Amniotic stem cell (primary cell): ENCODE data around the gene LRIG1.

Experiments
- DNase-seq: peaks from one replicate; lab custom pipeline; 2025; lab: John Stamatoyannopoulos, UW

LRIG1 gene

GRCh38 chr3:66386011-66386924, 114.6 kb downstream of the LRIG1 start:
- DNase-seq = no peak

- no peak for DNase-seq
Observed at GRCh38 chr3:66385066-66385465, 115.8 kb downstream of the LRIG1 start.

GRCh38 chr3:66383998-66384745, 116.7 kb downstream of the LRIG1 start:
- no peak for DNase-seq

DNA sequence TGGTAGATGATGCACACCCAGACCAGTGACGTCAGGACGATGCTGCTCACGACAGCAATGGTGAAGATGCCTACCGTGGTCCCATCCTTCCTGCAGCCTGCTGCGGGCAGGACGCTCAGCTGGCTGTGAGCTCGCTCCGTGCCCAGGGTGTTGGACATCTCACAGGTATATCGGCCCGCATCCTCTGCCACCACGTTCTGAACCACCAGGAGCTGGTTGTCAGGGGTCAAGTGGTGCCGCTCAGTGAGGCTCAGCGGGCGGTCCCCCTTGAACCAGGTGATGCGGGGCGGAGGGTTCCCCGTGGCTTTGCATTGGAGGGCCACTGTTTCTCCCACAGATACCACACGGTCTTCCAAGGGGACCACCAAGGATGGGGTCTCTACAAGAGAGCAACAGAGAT, 117.8 kb downstream of the LRIG1 start:
- DNase-seq = no peak

DNA sequence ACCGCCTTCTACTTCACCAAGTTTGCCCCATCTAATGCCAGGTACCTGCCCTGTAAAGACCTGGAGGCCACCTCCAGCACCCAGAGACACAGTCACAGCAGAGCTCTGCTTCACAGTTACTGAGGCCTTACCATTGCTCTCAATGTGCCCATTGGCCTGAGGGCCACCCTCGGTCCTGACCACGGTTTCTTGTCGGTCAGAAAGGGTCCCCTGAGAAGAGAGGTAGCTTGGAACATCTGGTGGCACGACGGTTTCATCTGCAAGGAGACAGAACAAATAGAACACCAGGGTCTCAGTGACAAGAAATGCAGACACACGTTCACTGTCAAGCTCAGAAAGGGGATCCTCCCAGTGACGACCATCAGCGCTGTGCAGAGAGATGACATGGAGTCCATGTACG, 118.7 kb downstream of the LRIG1 start:
- DNase-seq = no peak

DNA sequence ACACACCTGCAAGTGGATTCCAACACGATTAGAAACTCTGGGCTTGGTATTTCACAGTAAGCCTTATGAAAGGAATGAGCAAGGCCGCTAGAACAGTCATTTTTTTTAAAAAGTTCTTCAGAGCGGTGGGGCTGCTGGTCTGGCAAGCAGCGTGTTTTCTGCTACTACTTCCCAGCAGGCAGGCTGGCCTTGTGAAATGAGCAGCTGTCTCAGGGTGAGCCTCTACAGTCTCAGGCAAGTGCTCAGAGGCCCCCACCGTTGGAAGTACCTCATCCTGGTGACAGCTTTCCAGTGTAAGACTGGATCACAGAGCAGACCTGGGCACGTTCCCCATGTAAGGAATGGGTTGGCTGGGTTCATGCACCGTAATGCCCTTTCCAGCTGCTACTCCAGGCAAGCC, 119.2 kb downstream of the LRIG1 start:
- no peak for DNase-seq

- DNase-seq = no peak
Observed at GRCh38 chr3:66380200-66380932, 120.5 kb downstream of the LRIG1 start.

- no peak for DNase-seq
Observed at GRCh38 chr3:66379565-66379964, 121.3 kb downstream of the LRIG1 start.

DNA sequence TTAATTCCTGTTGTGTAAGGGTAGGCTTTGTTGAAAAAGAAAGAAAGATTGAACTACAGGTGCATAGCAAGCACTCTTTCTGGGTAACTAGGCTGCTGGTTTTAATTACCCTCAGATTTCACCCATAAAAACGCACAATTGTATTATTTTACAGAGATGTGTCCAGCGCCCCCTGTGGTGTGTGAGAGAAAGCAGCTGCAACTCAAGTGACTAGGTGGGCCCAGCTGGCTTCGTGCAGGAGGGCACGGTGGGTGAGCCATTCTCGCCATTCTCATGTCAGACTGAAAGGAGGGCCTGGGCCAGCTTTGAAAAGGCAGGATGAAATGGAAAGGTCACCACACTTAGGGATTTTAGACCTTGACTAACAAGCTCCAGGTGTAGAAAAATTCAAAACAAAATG, 122.6 kb downstream of the LRIG1 start:
- no peak for DNase-seq

- DNase-seq = no peak
Observed at GRCh38 chr3:66377800-66378199, 123.0 kb downstream of the LRIG1 start.

DNA sequence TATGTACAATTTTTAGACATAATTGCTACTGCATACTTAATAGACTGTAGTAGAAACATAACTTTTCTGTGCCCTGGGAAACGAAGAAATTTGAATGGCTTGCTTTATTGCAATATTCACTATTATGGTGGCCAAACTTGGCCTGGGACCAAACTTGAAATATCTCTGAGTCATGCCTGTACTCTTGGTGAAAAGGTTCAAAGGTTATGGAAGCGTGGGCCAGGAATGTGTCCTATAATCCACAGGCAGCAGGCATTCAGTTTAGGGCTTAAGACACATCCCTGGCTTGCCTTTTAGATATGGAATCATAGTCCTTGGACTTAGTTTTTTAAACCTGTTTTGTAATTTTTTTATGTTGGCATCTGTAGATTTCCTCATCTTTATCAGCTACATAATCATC, 124.3 kb downstream of the LRIG1 start:
- no peak for DNase-seq

GRCh38 chr3:66372681-66373350, 128.0 kb downstream of the LRIG1 start:
- no peak for DNase-seq

- no peak for DNase-seq
Observed at GRCh38 chr3:66371432-66371831, 129.4 kb downstream of the LRIG1 start.

GRCh38 chr3:66370179-66370578, 130.6 kb downstream of the LRIG1 start:
- DNase-seq = no peak

GRCh38 chr3:66367979-66368378, 132.8 kb downstream of the LRIG1 start:
- DNase-seq = no peak

- no peak for DNase-seq
Observed at GRCh38 chr3:66366747-66367146, 134.1 kb downstream of the LRIG1 start.

- no peak for DNase-seq
Observed at GRCh38 chr3:66365080-66365479, 135.7 kb downstream of the LRIG1 start.

DNA sequence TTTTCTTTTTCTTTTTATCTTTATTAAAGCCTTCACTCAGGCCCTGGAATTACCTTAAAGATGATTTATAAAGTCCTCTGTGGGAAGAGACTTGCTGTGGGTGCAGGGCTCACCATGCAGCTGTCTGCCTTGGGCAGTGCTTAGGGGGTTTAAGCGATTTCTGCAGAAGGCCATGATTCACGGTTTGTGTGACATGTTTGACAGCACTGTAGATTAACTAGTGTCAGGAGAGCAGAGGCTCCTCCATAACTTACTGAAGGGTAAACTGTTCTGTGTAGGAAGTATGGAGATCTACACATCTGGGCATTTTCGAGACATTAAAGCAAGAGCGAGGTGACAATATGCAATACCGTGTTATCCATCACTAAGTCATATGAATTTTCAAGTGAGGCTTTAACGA, 137.7 kb downstream of the LRIG1 start:
- no peak for DNase-seq

DNA sequence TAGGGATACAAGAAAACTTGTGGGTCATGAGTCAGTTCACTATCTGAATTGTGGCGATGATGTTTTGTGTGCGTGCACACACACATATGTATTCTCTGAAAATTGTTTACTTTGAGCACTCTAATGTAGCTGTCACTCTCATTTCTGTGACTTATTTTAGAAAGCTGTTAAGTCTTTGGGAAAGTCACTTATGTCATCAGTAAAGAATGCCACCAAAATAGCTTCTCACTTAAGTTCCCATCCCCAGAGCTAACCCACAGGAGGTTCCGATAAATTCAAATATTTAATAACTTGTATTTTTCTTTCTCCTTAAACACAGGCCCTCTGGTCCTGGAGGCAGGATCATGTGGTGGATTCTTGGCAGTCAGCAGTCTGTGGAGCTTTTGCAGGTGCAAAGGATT, 138.3 kb downstream of the LRIG1 start:
- DNase-seq = peak; percentile 27

DNA sequence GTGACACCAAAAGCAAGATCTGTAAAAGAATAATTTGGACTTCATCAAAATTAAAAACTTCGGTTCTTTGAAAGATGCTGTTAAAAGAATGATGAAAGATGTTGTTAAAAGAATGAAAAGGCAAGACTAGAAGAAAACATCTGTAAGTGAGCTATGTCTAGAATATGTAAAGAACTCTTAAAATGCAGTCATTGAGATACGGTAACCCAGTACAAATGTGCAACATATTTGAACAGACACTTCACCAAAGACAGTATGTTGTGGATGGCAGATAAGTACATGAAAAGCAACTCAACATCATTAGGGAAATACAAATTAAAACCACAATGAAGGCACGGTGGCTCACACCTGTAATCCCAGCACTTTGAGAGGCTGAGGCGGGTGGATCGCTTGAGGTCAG, 139.5 kb downstream of the LRIG1 start:
- no peak for DNase-seq

GRCh38 chr3:66355997-66356396, 144.8 kb downstream of the LRIG1 start:
- no peak for DNase-seq

GRCh38 chr3:66355394-66355793, 145.4 kb downstream of the LRIG1 start:
- no peak for DNase-seq
